ENCODE measurements around the gene TM6SF1. TPM values are rescaled to one million over a fixed set of nuclear protein-coding genes. Genes with fewer than 3 reads are reported as not detected.

TM6SF1 gene
- total RNA-seq, 4 donors from 2014 or later, result 6.2 to 32.0 (median 16.6) TPM

- no peak for ATAC-seq (ENCODE audit: low FRiP score)
- no peak for DNase-seq (ENCODE audit: low spot score)
- no peak for TF ChIP-seq CTCF (IDR thresholded peaks at IDR 0.05)
These were observed 15.0 kb upstream of the TM6SF1 start for GRCh38 chr15:83092309-83092976.

- ATAC-seq (ENCODE audit: low FRiP score) (no peak), DNase-seq (ENCODE audit: low spot score) (no peak)
- TF ChIP-seq CTCF (IDR thresholded peaks at IDR 0.05), result no peak
These were observed 12.9 kb upstream of the TM6SF1 start for GRCh38 chr15:83094583-83094982.

- no peak for TF ChIP-seq CTCF (IDR thresholded peaks at IDR 0.05)
These were observed 9.4 kb upstream of the TM6SF1 start for GRCh38 chr15:83098079-83098478.

GRCh38 chr15:83099290-83099689 lies 8.2 kb upstream of the TM6SF1 start:
- no peak for DNase-seq (ENCODE audit: low spot score)
- no peak for TF ChIP-seq CTCF (IDR thresholded peaks at IDR 0.05)
- ATAC-seq (ENCODE audit: low FRiP score), result no peak

More at GRCh38 chr15:83098079-83098478, 9.4 kb upstream of the TM6SF1 start:
- DNase-seq (ENCODE audit: low spot score) (no peak), ATAC-seq (ENCODE audit: low FRiP score) (no peak)

GRCh38 chr15:83100097-83100646 lies 7.3 kb upstream of the TM6SF1 start:
- no peak for TF ChIP-seq CTCF (IDR thresholded peaks at IDR 0.05)
- no peak for ATAC-seq (ENCODE audit: low FRiP score)
- no peak for DNase-seq (ENCODE audit: low spot score)

- ATAC-seq (ENCODE audit: low FRiP score), result no peak
- no peak for DNase-seq (ENCODE audit: low spot score)
- no peak for TF ChIP-seq CTCF (IDR thresholded peaks at IDR 0.05)
These were observed 5.1 kb upstream of the TM6SF1 start for GRCh38 chr15:83102346-83102745.

- TF ChIP-seq CTCF (IDR thresholded peaks at IDR 0.05), result no peak
- ATAC-seq (ENCODE audit: low FRiP score) (no peak), DNase-seq (ENCODE audit: low spot score) (no peak)
These were observed 3.3 kb upstream of the TM6SF1 start for GRCh38 chr15:83104141-83104540.
